Fibroblast of lung (primary cell): ENCODE results near the gene CD247.

ENCODE experiments used
- EZH2 ChIP-seq: IDR thresholded peaks from 2 replicates; pipeline ENCODE4 v1.5.1; 2012; ENCODE audit warnings: low read length, control low read depth, mild to moderate bottlenecking; ENCODE audit errors: missing control alignments
- TF ChIP-seq, protein P1 (sequence below), 2 donors: IDR thresholded peaks in 1 of 2; conservative IDR thresholded peaks in 1 of 2; 1 replicate in 1 of 2; 2 replicates in 1 of 2; pipeline ENCODE4 v1.5.1; 2011 to 2012; ENCODE audit warnings: low read length in 2 of 2, control low read depth in 1 of 2, inconsistent platforms in 1 of 2, low read depth in 1 of 2, mild to moderate bottlenecking in 1 of 2

- TF ChIP-seq, protein P1, sequence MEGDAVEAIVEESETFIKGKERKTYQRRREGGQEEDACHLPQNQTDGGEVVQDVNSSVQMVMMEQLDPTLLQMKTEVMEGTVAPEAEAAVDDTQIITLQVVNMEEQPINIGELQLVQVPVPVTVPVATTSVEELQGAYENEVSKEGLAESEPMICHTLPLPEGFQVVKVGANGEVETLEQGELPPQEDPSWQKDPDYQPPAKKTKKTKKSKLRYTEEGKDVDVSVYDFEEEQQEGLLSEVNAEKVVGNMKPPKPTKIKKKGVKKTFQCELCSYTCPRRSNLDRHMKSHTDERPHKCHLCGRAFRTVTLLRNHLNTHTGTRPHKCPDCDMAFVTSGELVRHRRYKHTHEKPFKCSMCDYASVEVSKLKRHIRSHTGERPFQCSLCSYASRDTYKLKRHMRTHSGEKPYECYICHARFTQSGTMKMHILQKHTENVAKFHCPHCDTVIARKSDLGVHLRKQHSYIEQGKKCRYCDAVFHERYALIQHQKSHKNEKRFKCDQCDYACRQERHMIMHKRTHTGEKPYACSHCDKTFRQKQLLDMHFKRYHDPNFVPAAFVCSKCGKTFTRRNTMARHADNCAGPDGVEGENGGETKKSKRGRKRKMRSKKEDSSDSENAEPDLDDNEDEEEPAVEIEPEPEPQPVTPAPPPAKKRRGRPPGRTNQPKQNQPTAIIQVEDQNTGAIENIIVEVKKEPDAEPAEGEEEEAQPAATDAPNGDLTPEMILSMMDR (conservative IDR thresholded peaks at IDR 0.05 in 1 of 2, IDR thresholded peaks at IDR 0.05 in 1 of 2; ENCODE audit: low read depth in 1 of 2, low read length in 2 of 2): no peak
- TF ChIP-seq EZH2: no peak
These were observed 65.2 kb downstream of the CD247 start for GRCh38 chr1:167453123-167453522.
